Ishikawa (cell line): ENCODE measurements around the gene ACTN4.
A peak's percentile ranks its signal among the peaks of the same experiment; 100 is the strongest.

Source experiments
- CEBPB ChIP-seq: IDR thresholded peaks from 2 replicates; pipeline ENCODE4 v1.6.1; 2012
- CREB1 ChIP-seq: IDR thresholded peaks from 2 replicates; pipeline ENCODE4 v1.6.1; 2012; ENCODE audit warnings: low read depth
- EGR1 ChIP-seq: IDR thresholded peaks from 2 replicates; pipeline ENCODE4 v1.6.1; 2012
- EP300 ChIP-seq: IDR thresholded peaks from 2 replicates; pipeline ENCODE4 v1.6.1; 2012; ENCODE audit warnings: borderline replicate concordance
- FOXM1 ChIP-seq: IDR thresholded peaks from 2 replicates; pipeline ENCODE4 v1.6.1; 2012; ENCODE audit warnings: low read depth, borderline replicate concordance
- MAX ChIP-seq: IDR thresholded peaks from 2 replicates; pipeline ENCODE4 v1.6.1; 2012
- NFIC ChIP-seq: IDR thresholded peaks from 2 replicates; pipeline ENCODE4 v1.6.1; 2012
- RAD21 ChIP-seq: IDR thresholded peaks from 2 replicates; pipeline ENCODE4 v1.6.1; 2012; ENCODE audit warnings: low read depth
- REST ChIP-seq: IDR thresholded peaks from 2 replicates; pipeline ENCODE4 v1.6.1; 2012; ENCODE audit warnings: low read depth, mild to moderate bottlenecking
- TAF1 ChIP-seq: IDR thresholded peaks from 2 replicates; pipeline ENCODE4 v1.6.1; 2012; ENCODE audit warnings: low read depth, mild to moderate bottlenecking
- TCF12 ChIP-seq: IDR thresholded peaks from 2 replicates; pipeline ENCODE4 v1.6.1; 2012; ENCODE audit warnings: low read depth
- TEAD4 ChIP-seq: IDR thresholded peaks from 2 replicates; pipeline ENCODE4 v1.6.1; 2012
- YY1 ChIP-seq: IDR thresholded peaks from 2 replicates; pipeline ENCODE4 v1.6.1; 2012; ENCODE audit warnings: low read depth
- ZBTB7A ChIP-seq: IDR thresholded peaks from 2 replicates; pipeline ENCODE4 v1.6.1; 2012; ENCODE audit warnings: low read depth
- TF ChIP-seq, protein P1 (sequence below): IDR thresholded peaks from 2 replicates; pipeline ENCODE4 v1.6.1; 2012

ACTN4 gene

GRCh38 chr19:38649305-38650171, 2.1 kb downstream of the ACTN4 start:
- TF ChIP-seq YY1 (no peak), EP300 (no peak), MAX (peak; percentile 5; the same call in 1 of the 2 replicates), RAD21 (0 out of 2 replicates have a peak, but pooled peaks have one; percentile 1), ZBTB7A (0 out of 2 replicates have a peak, but pooled peaks have one; percentile 32), NFIC (peak; percentile 66)

DNA sequence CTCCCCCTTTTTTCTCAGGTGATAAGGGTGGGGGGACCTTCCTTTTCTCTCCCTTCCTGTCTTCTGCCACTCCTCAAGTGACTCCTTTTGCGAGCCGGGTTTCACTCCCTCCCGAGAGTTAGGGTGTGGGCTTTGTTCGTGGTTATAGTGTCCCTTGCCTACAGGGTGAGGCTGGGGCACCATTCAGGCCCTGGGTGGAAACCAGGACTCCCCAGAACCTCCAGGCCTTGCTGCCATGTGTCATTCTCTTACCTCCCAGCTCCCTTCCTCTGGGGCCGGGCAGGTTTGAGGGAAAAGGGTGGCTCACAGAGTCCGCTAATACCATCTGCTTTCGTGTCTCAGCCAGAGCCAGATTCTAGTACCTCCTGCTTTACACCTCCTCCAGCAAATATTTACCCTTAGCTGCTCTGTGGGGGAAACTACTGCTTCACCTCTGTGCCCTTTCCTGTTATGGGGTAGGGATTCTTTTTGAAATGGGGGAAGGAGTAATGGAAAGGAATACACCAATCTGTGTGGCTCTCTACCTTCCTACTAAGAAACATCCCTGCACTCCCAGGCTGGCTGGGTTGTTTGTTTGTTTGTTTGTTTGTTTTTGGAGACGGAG, 2.8 kb downstream of the ACTN4 start:
- TF ChIP-seq TCF12: no peak
- no peak for TF ChIP-seq EP300
- no peak for TF ChIP-seq TEAD4
- no peak for TF ChIP-seq REST
- TF ChIP-seq EGR1: no peak
- no peak for TF ChIP-seq MAX
- TF ChIP-seq TAF1: no peak

- TF ChIP-seq MAX (no peak), TCF12 (no peak), TEAD4 (no peak), CEBPB (no peak), ZBTB7A (no peak), RAD21 (no peak), CREB1 (no peak), EP300 (no peak), TAF1 (no peak), YY1 (no peak), EGR1 (no peak), REST (no peak), FOXM1 (no peak), NFIC (no peak)
- TF ChIP-seq, protein P1, sequence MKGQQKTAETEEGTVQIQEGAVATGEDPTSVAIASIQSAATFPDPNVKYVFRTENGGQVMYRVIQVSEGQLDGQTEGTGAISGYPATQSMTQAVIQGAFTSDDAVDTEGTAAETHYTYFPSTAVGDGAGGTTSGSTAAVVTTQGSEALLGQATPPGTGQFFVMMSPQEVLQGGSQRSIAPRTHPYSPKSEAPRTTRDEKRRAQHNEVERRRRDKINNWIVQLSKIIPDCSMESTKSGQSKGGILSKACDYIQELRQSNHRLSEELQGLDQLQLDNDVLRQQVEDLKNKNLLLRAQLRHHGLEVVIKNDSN: no peak
Observed at GRCh38 chr19:38650911-38651584, 3.6 kb downstream of the ACTN4 start.

DNA sequence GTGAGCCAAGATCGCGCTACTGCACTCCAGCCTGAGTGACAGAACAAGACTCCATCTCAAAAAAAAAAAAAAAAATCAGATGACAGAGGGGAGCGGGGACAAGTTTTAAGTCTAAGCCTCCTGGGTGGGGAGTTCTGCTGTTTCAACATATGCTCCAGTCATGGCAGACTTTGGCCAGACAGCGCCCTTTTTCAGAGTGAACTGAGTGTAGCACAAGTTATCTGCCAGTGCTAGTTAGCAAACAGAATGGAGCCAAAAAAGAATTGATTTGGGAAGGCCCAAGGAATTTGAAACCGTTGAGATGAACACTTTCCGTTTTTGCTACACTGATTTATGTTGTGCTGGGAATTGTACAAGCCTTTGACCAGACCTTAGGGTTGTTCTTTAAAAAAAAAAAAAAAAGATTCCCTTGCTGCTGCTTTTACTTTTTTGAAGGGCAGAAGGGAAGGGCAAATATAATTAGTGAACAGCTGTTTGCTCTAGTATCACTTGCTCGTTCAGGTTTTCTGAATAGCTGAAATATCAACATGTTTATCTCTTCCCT, 5.7 kb downstream of the ACTN4 start:
- TF ChIP-seq CEBPB (no peak), RAD21 (no peak), TCF12 (no peak), CREB1 (no peak), ZBTB7A (no peak), NFIC (no peak), EGR1 (no peak), EP300 (no peak), REST (no peak), YY1 (no peak), MAX (no peak), TAF1 (no peak), TEAD4 (no peak), FOXM1 (no peak)
- TF ChIP-seq, protein P1: no peak
